ENCODE measurements around the gene SLC5A12.

GRCh38 chr11:26726960-26727359 lies 5.1 kb upstream of the SLC5A12 start:
- no peak for TF ChIP-seq POLR2A (IDR thresholded peaks at IDR 0.05)
- TF ChIP-seq, protein P1, sequence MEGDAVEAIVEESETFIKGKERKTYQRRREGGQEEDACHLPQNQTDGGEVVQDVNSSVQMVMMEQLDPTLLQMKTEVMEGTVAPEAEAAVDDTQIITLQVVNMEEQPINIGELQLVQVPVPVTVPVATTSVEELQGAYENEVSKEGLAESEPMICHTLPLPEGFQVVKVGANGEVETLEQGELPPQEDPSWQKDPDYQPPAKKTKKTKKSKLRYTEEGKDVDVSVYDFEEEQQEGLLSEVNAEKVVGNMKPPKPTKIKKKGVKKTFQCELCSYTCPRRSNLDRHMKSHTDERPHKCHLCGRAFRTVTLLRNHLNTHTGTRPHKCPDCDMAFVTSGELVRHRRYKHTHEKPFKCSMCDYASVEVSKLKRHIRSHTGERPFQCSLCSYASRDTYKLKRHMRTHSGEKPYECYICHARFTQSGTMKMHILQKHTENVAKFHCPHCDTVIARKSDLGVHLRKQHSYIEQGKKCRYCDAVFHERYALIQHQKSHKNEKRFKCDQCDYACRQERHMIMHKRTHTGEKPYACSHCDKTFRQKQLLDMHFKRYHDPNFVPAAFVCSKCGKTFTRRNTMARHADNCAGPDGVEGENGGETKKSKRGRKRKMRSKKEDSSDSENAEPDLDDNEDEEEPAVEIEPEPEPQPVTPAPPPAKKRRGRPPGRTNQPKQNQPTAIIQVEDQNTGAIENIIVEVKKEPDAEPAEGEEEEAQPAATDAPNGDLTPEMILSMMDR (IDR thresholded peaks at IDR 0.05), result no peak

Measured in esophagus squamous epithelium (tissue), 4 donors.